GM12878 (cell line): ENCODE results near the gene TAF3. TPM values are rescaled to one million over a fixed set of nuclear protein-coding genes. Genes with fewer than 3 reads are reported as not detected.

Experiments
- ATF2 ChIP-seq: IDR thresholded peaks from 2 replicates; pipeline ENCODE4 v1.6.1; 2012; ENCODE audit warnings: low read length, inconsistent platforms
- ATF3 ChIP-seq: IDR thresholded peaks from 2 replicates; pipeline ENCODE4 v1.6.1; 2011; ENCODE audit warnings: low read depth, mild to moderate bottlenecking, low read length, moderate library complexity, borderline replicate concordance; ENCODE audit errors: extremely low read depth
- CBFB ChIP-seq: IDR thresholded peaks from 2 replicates; pipeline ENCODE4 v1.6.1; 2016; ENCODE audit warnings: antibody characterized with exemption, low read depth
- CBX5 ChIP-seq: sonication (generic); IDR thresholded peaks from 2 replicates; pipeline ENCODE4 v1.6.1; 2016; ENCODE audit warnings: low read depth, moderate library complexity, mild to moderate bottlenecking, inconsistent platforms
- CREM ChIP-seq: IDR thresholded peaks from 2 replicates; pipeline ENCODE4 v1.6.1; 2014; ENCODE audit warnings: antibody characterized with exemption, low read depth
- IKZF1 ChIP-seq: fragments of 450-650 bp; conservative IDR thresholded peaks from 2 replicates; pipeline ENCODE4 v1.6.1; 2017; ENCODE audit warnings: antibody characterized with exemption, mild to moderate bottlenecking
- MYB ChIP-seq: fragments of 150-350 bp; IDR thresholded peaks from 2 replicates; pipeline ENCODE4 v1.6.1; 2014; ENCODE audit warnings: mild to moderate bottlenecking, low read depth, low read length, borderline replicate concordance
- PAX8 ChIP-seq: fragments of 450-650 bp; IDR thresholded peaks from 2 replicates; pipeline ENCODE4 v1.6.1; 2017; ENCODE audit warnings: mild to moderate bottlenecking, moderate library complexity
- PRDM15 ChIP-seq: fragments of 450-650 bp; formaldehyde crosslinking; IDR thresholded peaks from 2 replicates; pipeline ENCODE4 v1.4.0; 2020; ENCODE audit warnings: mild to moderate bottlenecking, moderate library complexity
- RB1 ChIP-seq: fragments of 450-650 bp; formaldehyde crosslinking; IDR thresholded peaks from 2 replicates; pipeline ENCODE4 v1.6.1; 2017; ENCODE audit warnings: mild to moderate bottlenecking, borderline replicate concordance
- TCF7 ChIP-seq: IDR thresholded peaks from 2 replicates; pipeline ENCODE4 v1.6.1; 2014; ENCODE audit warnings: antibody characterized with exemption, borderline replicate concordance
- ZBTB11 ChIP-seq: fragments of 450-650 bp; formaldehyde crosslinking; IDR thresholded peaks from 2 replicates; pipeline ENCODE4 v1.5.0; 2022; ENCODE audit warnings: mild to moderate bottlenecking, missing genetic modification characterization
- polyA plus RNA-seq, 11 experiments: library from polyadenylated mRNA; depleted of rRNA in 4 of 11; unstranded in 6 of 11; stranded (reverse) in 5 of 11; fragments of >200 nt; fragmentation: Nextera tagmentation in 4 of 11; fragmentation: Illumina TruSeq in 1 of 11; extraction: Ambion mirVana in 4 of 11; extraction: Trizol in 1 of 11; gene quantifications; 1 replicate in 1 of 11; 2 replicates in 10 of 11; pipeline versions ENCODE4 v1.2.1 to v1.2.3, GENCODE V29; 2011 to 2016; ENCODE audit warnings: inconsistent platforms in 2 of 11, missing spikeins in 2 of 11, low read depth in 1 of 11
- total RNA-seq, 4 experiments: library from RNA; depleted of rRNA in 3 of 4; stranded (reverse); fragments of >200 nt in 3 of 4; fragmentation: Illumina TruSeq in 1 of 4; extraction: Trizol in 1 of 4; gene quantifications; 2 replicates each; pipeline versions ENCODE4 v1.2.1 to v1.2.3, GENCODE V29; 2013 to 2021
- TF ChIP-seq, protein P1 (sequence below): IDR thresholded peaks from 2 replicates; pipeline ENCODE4 v1.6.1; 2012; ENCODE audit warnings: low read depth, low read length, improper control_type of control experiment
- TF ChIP-seq, protein P2 (sequence below), 3 experiments: IDR thresholded peaks in 2 of 3; conservative IDR thresholded peaks in 1 of 3; 2 replicates each; pipeline ENCODE4 v1.5.1; 2011; ENCODE audit warnings: low read depth in 3 of 3, low read length in 3 of 3, mild to moderate bottlenecking in 3 of 3, control low read depth in 2 of 3, moderate library complexity in 2 of 3, inconsistent platforms in 1 of 3, mixed read lengths in 1 of 3; ENCODE audit not compliant: control insufficient read depth in 2 of 3, insufficient read depth in 1 of 3; ENCODE audit errors: extremely low read depth in 1 of 3
- TF ChIP-seq, protein P3 (sequence below): fragments of 450-650 bp; conservative IDR thresholded peaks from 2 replicates; pipeline ENCODE4 v1.6.1; 2017; ENCODE audit warnings: mild to moderate bottlenecking, moderate library complexity

Gene TAF3
- total and polyA plus RNA-seq, 10 of the 15 experiments (the other 5 are each of a cell fraction or from before 2014, with no cell fraction given), result 2.0 to 10.1 (median 3.7) TPM

DNA sequence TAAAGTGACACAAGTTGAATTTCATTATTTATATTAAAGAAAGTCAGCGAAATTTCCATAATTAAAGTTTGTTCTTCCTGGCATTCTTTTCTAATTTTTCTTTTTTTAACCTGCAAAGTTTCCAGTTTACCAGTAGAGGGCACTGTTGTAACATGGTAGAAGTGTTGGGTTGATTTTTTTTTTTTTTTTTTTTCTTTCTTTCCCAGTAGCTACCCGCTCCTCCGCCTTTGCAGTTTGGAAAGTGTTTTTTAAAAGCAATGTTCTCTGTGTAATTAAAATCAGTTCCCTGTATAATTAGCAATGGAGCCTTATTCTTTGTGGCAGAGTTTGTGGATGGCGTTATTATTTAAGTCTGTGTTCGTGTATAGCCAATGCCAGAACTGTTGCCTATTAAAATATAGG is 53.7 kb downstream of the TAF3 start (continued):
- TF ChIP-seq, protein P1, sequence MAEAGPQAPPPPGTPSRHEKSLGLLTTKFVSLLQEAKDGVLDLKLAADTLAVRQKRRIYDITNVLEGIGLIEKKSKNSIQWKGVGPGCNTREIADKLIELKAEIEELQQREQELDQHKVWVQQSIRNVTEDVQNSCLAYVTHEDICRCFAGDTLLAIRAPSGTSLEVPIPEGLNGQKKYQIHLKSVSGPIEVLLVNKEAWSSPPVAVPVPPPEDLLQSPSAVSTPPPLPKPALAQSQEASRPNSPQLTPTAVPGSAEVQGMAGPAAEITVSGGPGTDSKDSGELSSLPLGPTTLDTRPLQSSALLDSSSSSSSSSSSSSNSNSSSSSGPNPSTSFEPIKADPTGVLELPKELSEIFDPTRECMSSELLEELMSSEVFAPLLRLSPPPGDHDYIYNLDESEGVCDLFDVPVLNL, result no peak
- 0 out of 2 replicates have a peak, but pooled peaks have one; percentile 52 for TF ChIP-seq CBX5
- TF ChIP-seq ATF3, result no peak
- TF ChIP-seq CBFB, result no peak
- TF ChIP-seq ATF2, result no peak
- TF ChIP-seq, protein P2, sequence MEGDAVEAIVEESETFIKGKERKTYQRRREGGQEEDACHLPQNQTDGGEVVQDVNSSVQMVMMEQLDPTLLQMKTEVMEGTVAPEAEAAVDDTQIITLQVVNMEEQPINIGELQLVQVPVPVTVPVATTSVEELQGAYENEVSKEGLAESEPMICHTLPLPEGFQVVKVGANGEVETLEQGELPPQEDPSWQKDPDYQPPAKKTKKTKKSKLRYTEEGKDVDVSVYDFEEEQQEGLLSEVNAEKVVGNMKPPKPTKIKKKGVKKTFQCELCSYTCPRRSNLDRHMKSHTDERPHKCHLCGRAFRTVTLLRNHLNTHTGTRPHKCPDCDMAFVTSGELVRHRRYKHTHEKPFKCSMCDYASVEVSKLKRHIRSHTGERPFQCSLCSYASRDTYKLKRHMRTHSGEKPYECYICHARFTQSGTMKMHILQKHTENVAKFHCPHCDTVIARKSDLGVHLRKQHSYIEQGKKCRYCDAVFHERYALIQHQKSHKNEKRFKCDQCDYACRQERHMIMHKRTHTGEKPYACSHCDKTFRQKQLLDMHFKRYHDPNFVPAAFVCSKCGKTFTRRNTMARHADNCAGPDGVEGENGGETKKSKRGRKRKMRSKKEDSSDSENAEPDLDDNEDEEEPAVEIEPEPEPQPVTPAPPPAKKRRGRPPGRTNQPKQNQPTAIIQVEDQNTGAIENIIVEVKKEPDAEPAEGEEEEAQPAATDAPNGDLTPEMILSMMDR (IDR thresholded peaks at IDR 0.05 in 2 of 3, conservative IDR thresholded peaks at IDR 0.05 in 1 of 3; ENCODE audit: control insufficient read depth in 2 of 3, extremely low read depth in 1 of 3, insufficient read depth in 1 of 3, low read depth in 3 of 3, low read length in 3 of 3), result peak; percentile 58 to 65 (median 62)
- TF ChIP-seq PAX8, result no peak
- no peak for TF ChIP-seq TCF7
- no peak for TF ChIP-seq RB1
- TF ChIP-seq MYB, result no peak
- TF ChIP-seq ZBTB11, result no peak
- no peak for TF ChIP-seq PRDM15 (CRISPR knock-in tag)
- no peak for TF ChIP-seq CREM
- TF ChIP-seq, protein P3, sequence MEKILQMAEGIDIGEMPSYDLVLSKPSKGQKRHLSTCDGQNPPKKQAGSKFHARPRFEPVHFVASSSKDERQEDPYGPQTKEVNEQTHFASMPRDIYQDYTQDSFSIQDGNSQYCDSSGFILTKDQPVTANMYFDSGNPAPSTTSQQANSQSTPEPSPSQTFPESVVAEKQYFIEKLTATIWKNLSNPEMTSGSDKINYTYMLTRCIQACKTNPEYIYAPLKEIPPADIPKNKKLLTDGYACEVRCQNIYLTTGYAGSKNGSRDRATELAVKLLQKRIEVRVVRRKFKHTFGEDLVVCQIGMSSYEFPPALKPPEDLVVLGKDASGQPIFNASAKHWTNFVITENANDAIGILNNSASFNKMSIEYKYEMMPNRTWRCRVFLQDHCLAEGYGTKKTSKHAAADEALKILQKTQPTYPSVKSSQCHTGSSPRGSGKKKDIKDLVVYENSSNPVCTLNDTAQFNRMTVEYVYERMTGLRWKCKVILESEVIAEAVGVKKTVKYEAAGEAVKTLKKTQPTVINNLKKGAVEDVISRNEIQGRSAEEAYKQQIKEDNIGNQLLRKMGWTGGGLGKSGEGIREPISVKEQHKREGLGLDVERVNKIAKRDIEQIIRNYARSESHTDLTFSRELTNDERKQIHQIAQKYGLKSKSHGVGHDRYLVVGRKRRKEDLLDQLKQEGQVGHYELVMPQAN, result no peak
- TF ChIP-seq IKZF1, result no peak
